ENCODE measurements around the gene SHISAL2A. TPM values are rescaled to one million over a fixed set of nuclear protein-coding genes. Genes with fewer than 3 reads are reported as not detected.

Gene SHISAL2A
- total and polyA plus RNA-seq, 10 of the 15 experiments (the other 5 are each of a cell fraction or from before 2014, with no cell fraction given): 0.18 to 0.67 (median 0.45) TPM

GRCh38 chr1:52681136-52681535 lies 48.2 kb downstream of the SHISAL2A start (continued):
- TF ChIP-seq ESRRA (IDR thresholded peaks at IDR 0.05; ENCODE audit: low read length) (no peak), ZSCAN29 (IDR thresholded peaks at IDR 0.05) (no peak), CREB1 (IDR thresholded peaks at IDR 0.05; ENCODE audit: low read depth) (no peak)

GRCh38 chr1:52683367-52683940 lies 50.5 kb downstream of the SHISAL2A start:
- H3K4me2 ChIP-seq (ENCODE audit: control insufficient read depth, insufficient read depth): no peak overlapping the region
- WGBS (ENCODE audit: insufficient coverage, insufficient replicate concordance, low lambda C conversion rate, missing lambda C conversion rate): 99% methylated on average over 4 of the region's 4 CpGs
- ChIA-PET CTCF (interaction anchor here (1.1 kb wide), 1 partner anchor 287 kb away, joined by 3 read pairs; no protein-coding TSS in a partner anchor), SMC1A (ENCODE audit: uncharacterized antibody, unreplicated experiment) (interaction anchor here (1.5 to 1.8 kb wide), 2 partner anchors 24 to 276 kb away, joined by 3 to 4 read pairs; no protein-coding TSS in a partner anchor), POLR2A (no interaction called here), RAD21 (ENCODE audit: unreplicated experiment) (interaction anchor here (0.6 kb wide), 1 partner anchor 154 kb away, joined by 3 read pairs; no protein-coding TSS in a partner anchor)
- BruUV-seq (replicated peaks): no TSS peak
- H2AFZ ChIP-seq (ENCODE audit: control insufficient read depth, low read depth, low read length): no peak overlapping the region
- H3K27me3 ChIP-seq (replicated peaks in 1 of 2; ENCODE audit: control insufficient read depth in 2 of 2, insufficient read depth in 2 of 2, low read length in 1 of 2): no peaks in the 10 kb centered on the region
- H3K4me3 ChIP-seq: no peak overlapping the region
- DNase-seq (ENCODE audit: low read depth, low spot score): no peak
- FAIRE-seq: no peak
- H3K27ac ChIP-seq (ENCODE audit: control insufficient read depth, insufficient read depth): no peak overlapping the region
- peaks cover 7% of the 10 kb centered on the region in 2 experiments; a peak in 3 of 4 replicates for H3K36me3 ChIP-seq (ENCODE audit: control insufficient read depth in 2 of 2, insufficient read depth in 2 of 2, low read length in 1 of 2)
- H3K9me3 ChIP-seq (replicated peaks; ENCODE audit: control insufficient read depth, insufficient read depth, low read length): no peaks in the 10 kb centered on the region
- no peaks in the 10 kb centered on the region for H4K20me1 ChIP-seq (ENCODE audit: control insufficient read depth, insufficient read depth)
- no peak for ATAC-seq
- intact Hi-C loops (cut with micrococcal nuclease; ENCODE audit: unreplicated experiment) (loop anchor here (10.0 kb wide), 2 partner anchors 129 to 319 kb away; partner anchors contain the start of genes CC2D1B and TUT4), in situ Hi-C loops (cut with MboI) (loop anchor here (10.0 kb wide), 1 partner anchor 539 kb away; the partner anchor contains the start of gene ZFYVE9)
- no peak overlapping the region for H3K9ac ChIP-seq (ENCODE audit: control insufficient read depth, insufficient read depth, low read length)
- no peaks in the 10 kb centered on the region for H3K79me2 ChIP-seq (ENCODE audit: control insufficient read depth, insufficient read depth, low read length)
- H3K4me1 ChIP-seq (ENCODE audit: control insufficient read depth, insufficient read depth, low read length): no peaks in the 10 kb centered on the region
- TF ChIP-seq TBL1XR1 (IDR thresholded peaks at IDR 0.05; ENCODE audit: low read depth, low read length) (no peak), CHD4 (IDR thresholded peaks at IDR 0.05) (no peak), HDAC2 (IDR thresholded peaks at IDR 0.05) (no peak), TCF7 (IDR thresholded peaks at IDR 0.05; ENCODE audit: borderline replicate concordance) (no peak), TCF3 (IDR thresholded peaks at IDR 0.05; ENCODE audit: borderline replicate concordance, insufficient read depth, low read depth, low read length) (no peak), NR2F1 (conservative IDR thresholded peaks at IDR 0.05) (no peak)
- TF ChIP-seq, protein P1, sequence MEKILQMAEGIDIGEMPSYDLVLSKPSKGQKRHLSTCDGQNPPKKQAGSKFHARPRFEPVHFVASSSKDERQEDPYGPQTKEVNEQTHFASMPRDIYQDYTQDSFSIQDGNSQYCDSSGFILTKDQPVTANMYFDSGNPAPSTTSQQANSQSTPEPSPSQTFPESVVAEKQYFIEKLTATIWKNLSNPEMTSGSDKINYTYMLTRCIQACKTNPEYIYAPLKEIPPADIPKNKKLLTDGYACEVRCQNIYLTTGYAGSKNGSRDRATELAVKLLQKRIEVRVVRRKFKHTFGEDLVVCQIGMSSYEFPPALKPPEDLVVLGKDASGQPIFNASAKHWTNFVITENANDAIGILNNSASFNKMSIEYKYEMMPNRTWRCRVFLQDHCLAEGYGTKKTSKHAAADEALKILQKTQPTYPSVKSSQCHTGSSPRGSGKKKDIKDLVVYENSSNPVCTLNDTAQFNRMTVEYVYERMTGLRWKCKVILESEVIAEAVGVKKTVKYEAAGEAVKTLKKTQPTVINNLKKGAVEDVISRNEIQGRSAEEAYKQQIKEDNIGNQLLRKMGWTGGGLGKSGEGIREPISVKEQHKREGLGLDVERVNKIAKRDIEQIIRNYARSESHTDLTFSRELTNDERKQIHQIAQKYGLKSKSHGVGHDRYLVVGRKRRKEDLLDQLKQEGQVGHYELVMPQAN (conservative IDR thresholded peaks at IDR 0.05): no peak
- TF ChIP-seq, protein P2, sequence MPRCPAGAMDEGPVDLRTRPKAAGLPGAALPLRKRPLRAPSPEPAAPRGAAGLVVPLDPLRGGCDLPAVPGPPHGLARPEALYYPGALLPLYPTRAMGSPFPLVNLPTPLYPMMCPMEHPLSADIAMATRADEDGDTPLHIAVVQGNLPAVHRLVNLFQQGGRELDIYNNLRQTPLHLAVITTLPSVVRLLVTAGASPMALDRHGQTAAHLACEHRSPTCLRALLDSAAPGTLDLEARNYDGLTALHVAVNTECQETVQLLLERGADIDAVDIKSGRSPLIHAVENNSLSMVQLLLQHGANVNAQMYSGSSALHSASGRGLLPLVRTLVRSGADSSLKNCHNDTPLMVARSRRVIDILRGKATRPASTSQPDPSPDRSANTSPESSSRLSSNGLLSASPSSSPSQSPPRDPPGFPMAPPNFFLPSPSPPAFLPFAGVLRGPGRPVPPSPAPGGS (IDR thresholded peaks at IDR 0.05; ENCODE audit: borderline replicate concordance, insufficient read depth, low read depth, low read length, poor library complexity, severe bottlenecking): no peak
- TF ChIP-seq, protein P3, sequence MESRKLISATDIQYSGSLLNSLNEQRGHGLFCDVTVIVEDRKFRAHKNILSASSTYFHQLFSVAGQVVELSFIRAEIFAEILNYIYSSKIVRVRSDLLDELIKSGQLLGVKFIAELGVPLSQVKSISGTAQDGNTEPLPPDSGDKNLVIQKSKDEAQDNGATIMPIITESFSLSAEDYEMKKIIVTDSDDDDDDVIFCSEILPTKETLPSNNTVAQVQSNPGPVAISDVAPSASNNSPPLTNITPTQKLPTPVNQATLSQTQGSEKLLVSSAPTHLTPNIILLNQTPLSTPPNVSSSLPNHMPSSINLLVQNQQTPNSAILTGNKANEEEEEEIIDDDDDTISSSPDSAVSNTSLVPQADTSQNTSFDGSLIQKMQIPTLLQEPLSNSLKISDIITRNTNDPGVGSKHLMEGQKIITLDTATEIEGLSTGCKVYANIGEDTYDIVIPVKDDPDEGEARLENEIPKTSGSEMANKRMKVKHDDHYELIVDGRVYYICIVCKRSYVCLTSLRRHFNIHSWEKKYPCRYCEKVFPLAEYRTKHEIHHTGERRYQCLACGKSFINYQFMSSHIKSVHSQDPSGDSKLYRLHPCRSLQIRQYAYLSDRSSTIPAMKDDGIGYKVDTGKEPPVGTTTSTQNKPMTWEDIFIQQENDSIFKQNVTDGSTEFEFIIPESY (IDR thresholded peaks at IDR 0.05): no peak
- TF ChIP-seq, protein P4, sequence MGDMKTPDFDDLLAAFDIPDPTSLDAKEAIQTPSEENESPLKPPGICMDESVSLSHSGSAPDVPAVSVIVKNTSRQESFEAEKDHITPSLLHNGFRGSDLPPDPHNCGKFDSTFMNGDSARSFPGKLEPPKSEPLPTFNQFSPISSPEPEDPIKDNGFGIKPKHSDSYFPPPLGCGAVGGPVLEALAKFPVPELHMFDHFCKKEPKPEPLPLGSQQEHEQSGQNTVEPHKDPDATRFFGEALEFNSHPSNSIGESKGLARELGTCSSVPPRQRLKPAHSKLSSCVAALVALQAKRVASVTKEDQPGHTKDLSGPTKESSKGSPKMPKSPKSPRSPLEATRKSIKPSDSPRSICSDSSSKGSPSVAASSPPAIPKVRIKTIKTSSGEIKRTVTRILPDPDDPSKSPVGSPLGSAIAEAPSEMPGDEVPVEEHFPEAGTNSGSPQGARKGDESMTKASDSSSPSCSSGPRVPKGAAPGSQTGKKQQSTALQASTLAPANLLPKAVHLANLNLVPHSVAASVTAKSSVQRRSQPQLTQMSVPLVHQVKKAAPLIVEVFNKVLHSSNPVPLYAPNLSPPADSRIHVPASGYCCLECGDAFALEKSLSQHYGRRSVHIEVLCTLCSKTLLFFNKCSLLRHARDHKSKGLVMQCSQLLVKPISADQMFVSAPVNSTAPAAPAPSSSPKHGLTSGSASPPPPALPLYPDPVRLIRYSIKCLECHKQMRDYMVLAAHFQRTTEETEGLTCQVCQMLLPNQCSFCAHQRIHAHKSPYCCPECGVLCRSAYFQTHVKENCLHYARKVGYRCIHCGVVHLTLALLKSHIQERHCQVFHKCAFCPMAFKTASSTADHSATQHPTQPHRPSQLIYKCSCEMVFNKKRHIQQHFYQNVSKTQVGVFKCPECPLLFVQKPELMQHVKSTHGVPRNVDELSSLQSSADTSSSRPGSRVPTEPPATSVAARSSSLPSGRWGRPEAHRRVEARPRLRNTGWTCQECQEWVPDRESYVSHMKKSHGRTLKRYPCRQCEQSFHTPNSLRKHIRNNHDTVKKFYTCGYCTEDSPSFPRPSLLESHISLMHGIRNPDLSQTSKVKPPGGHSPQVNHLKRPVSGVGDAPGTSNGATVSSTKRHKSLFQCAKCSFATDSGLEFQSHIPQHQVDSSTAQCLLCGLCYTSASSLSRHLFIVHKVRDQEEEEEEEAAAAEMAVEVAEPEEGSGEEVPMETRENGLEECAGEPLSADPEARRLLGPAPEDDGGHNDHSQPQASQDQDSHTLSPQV (IDR thresholded peaks at IDR 0.05): no peak
